ENCODE results near the gene MED25. TPM values are rescaled to one million over a fixed set of nuclear protein-coding genes. Genes with fewer than 3 reads are reported as not detected.

Gene MED25
- total and polyA plus RNA-seq, 2 experiments from 2014 or later = 29.6 to 83.9 TPM

- TF ChIP-seq, protein P1, sequence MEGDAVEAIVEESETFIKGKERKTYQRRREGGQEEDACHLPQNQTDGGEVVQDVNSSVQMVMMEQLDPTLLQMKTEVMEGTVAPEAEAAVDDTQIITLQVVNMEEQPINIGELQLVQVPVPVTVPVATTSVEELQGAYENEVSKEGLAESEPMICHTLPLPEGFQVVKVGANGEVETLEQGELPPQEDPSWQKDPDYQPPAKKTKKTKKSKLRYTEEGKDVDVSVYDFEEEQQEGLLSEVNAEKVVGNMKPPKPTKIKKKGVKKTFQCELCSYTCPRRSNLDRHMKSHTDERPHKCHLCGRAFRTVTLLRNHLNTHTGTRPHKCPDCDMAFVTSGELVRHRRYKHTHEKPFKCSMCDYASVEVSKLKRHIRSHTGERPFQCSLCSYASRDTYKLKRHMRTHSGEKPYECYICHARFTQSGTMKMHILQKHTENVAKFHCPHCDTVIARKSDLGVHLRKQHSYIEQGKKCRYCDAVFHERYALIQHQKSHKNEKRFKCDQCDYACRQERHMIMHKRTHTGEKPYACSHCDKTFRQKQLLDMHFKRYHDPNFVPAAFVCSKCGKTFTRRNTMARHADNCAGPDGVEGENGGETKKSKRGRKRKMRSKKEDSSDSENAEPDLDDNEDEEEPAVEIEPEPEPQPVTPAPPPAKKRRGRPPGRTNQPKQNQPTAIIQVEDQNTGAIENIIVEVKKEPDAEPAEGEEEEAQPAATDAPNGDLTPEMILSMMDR (IDR thresholded peaks at IDR 0.05; ENCODE audit: poor library complexity) = no peak
- TF ChIP-seq EZH2phosphoT487 (IDR thresholded peaks at IDR 0.05; ENCODE audit: low read depth, severe bottlenecking, unreplicated experiment) = no peak
- TF ChIP-seq EZH2 (IDR thresholded peaks at IDR 0.05; ENCODE audit: borderline replicate concordance) = no peak
- no peaks in the 10 kb centered on the region for H3K9me2 ChIP-seq (replicated peaks; ENCODE audit: insufficient read depth)
- H3K4me2 ChIP-seq = no peak overlapping the region
- H3K4me1 ChIP-seq (ENCODE audit: insufficient read depth) = peaks cover 5% of the 10 kb centered on the region
- no peaks in the 10 kb centered on the region for H3K36me3 ChIP-seq (replicated peaks; ENCODE audit: insufficient read depth, low read depth)
- DNase-seq (ENCODE audit: low spot score) = no peak
- peaks cover 25% of the 10 kb centered on the region for H3K79me2 ChIP-seq
- H2AFZ ChIP-seq = no peak overlapping the region
- WGBS (ENCODE audit: low lambda C conversion rate, missing lambda C conversion rate) = 71% methylated on average over 14 of the region's 17 CpGs
- peak overlapping the region; percentile 58 for H3K27ac ChIP-seq
- no peaks in the 10 kb centered on the region for H3K9me3 ChIP-seq (ENCODE audit: low read depth)
- H3K27me3 ChIP-seq = no peaks in the 10 kb centered on the region
- no peak overlapping the region for H3K4me3 ChIP-seq
- H4K20me1 ChIP-seq (ENCODE audit: insufficient read depth, poor library complexity, severe bottlenecking) = peaks cover 33% of the 10 kb centered on the region
Observed at GRCh38 chr19:49860336-49861102, 42.4 kb downstream of the MED25 start.

GRCh38 chr19:49861107-49861506 lies 43.0 kb downstream of the MED25 start:
- TF ChIP-seq, protein P1 (IDR thresholded peaks at IDR 0.05; ENCODE audit: poor library complexity) = no peak
- TF ChIP-seq EZH2 (IDR thresholded peaks at IDR 0.05; ENCODE audit: borderline replicate concordance) (no peak), EZH2phosphoT487 (IDR thresholded peaks at IDR 0.05; ENCODE audit: low read depth, severe bottlenecking, unreplicated experiment) (no peak)
- Histone ChIP-seq H4K20me1 (ENCODE audit: insufficient read depth, poor library complexity, severe bottlenecking) (peaks cover 28% of the 10 kb centered on the region), H3K27ac (peak overlapping the region; percentile 58), H3K9me3 (ENCODE audit: low read depth) (no peaks in the 10 kb centered on the region), H3K79me2 (peaks cover 24% of the 10 kb centered on the region), H3K9me2 (replicated peaks; ENCODE audit: insufficient read depth) (no peaks in the 10 kb centered on the region), H3K36me3 (replicated peaks; ENCODE audit: insufficient read depth, low read depth) (no peaks in the 10 kb centered on the region), H3K4me2 (no peak overlapping the region), H3K4me3 (no peak overlapping the region), H2AFZ (no peak overlapping the region), H3K27me3 (no peaks in the 10 kb centered on the region), H3K4me1 (ENCODE audit: insufficient read depth) (peaks cover 6% of the 10 kb centered on the region)
- WGBS (ENCODE audit: low lambda C conversion rate, missing lambda C conversion rate) = 47% methylated on average over 11 of the region's 13 CpGs
- DNase-seq (ENCODE audit: low spot score) = peak; percentile 71

DNA sequence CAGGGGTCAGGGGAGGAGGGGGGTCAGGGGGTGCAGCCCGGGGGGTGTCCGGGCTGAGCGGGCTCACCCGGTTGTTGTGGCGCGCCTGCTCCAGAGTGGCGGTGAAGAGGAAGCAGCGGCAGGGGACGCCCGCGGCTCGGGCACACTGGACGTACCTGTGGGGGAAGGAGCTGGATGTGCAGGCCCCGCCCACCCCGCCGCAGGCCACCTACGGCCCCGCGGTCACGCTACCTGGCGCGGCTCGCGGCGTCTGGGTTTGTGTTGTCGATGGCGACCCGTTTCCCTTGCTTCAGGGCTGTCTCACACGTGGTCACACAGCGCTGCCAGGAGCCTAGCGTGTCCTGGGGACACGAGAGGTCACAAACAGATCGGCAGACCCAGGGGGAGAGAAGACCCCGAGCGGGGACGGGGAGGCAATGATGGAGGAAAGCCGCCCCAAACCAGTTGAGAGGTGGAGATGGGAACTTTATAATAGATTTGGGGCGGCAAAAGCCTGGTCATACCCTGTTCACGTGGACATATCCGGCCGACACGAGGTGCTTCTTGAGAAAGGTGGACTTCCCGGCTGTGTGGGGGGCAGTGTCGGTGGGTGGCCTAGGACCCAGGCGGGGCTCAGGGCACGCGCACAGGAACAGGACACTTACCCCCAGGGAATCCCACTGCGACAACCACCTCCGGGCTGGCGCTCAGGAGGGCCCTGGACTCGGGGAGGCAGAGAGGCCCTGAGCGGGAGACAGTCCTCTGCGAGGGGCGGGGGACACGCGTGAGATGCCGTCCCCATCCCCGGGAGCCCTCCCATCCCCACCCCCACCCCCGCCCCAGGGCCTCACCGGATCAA lies 43.7 kb downstream of the MED25 start:
- H3K79me2 ChIP-seq = peaks cover 28% of the 10 kb centered on the region
- DNase-seq (ENCODE audit: low spot score) = no peak
- H4K20me1 ChIP-seq (ENCODE audit: insufficient read depth, poor library complexity, severe bottlenecking) = peaks cover 21% of the 10 kb centered on the region
- no peaks in the 10 kb centered on the region for H3K9me2 ChIP-seq (replicated peaks; ENCODE audit: insufficient read depth)
- WGBS (ENCODE audit: low lambda C conversion rate, missing lambda C conversion rate) = 92% methylated on average over 38 of the region's 60 CpGs
- H3K4me1 ChIP-seq (ENCODE audit: insufficient read depth) = peaks cover 13% of the 10 kb centered on the region
- no peak for TF ChIP-seq EZH2 (IDR thresholded peaks at IDR 0.05; ENCODE audit: borderline replicate concordance)
- TF ChIP-seq, protein P1 (IDR thresholded peaks at IDR 0.05; ENCODE audit: poor library complexity) = no peak
- no peak for TF ChIP-seq EZH2phosphoT487 (IDR thresholded peaks at IDR 0.05; ENCODE audit: low read depth, severe bottlenecking, unreplicated experiment)
- H3K9me3 ChIP-seq (ENCODE audit: low read depth) = no peaks in the 10 kb centered on the region
- H3K4me3 ChIP-seq = no peak overlapping the region
- H3K4me2 ChIP-seq = no peak overlapping the region
- peak overlapping the region; percentile 58 for H3K27ac ChIP-seq
- no peaks in the 10 kb centered on the region for H3K36me3 ChIP-seq (replicated peaks; ENCODE audit: insufficient read depth, low read depth)
- no peaks in the 10 kb centered on the region for H3K27me3 ChIP-seq
- no peak overlapping the region for H2AFZ ChIP-seq

Data from hepatocyte (in vitro differentiated cells).